ENCODE data around the gene UNC93B1.

Gene UNC93B1

GRCh38 chr11:68022531-68022930, 18.6 kb upstream of the UNC93B1 start:
- DNase-seq = no peak

- no peak for DNase-seq
These were observed 17.4 kb upstream of the UNC93B1 start for GRCh38 chr11:68021167-68021787.

- DNase-seq = peak in 2 of 4 experiments; percentile 37 to 40
These were observed 16.7 kb upstream of the UNC93B1 start for GRCh38 chr11:68020575-68020974.

- no peak for DNase-seq
These were observed 15.6 kb upstream of the UNC93B1 start for GRCh38 chr11:68019486-68019885.

- DNase-seq = no peak
These were observed 14.9 kb upstream of the UNC93B1 start for GRCh38 chr11:68018730-68019190.

GRCh38 chr11:68017980-68018729, 14.3 kb upstream of the UNC93B1 start:
- no peak for DNase-seq

- no peak for DNase-seq
These were observed 13.3 kb upstream of the UNC93B1 start for GRCh38 chr11:68016904-68017817.

GRCh38 chr11:68016161-68016903, 12.4 kb upstream of the UNC93B1 start:
- no peak for DNase-seq

GRCh38 chr11:68015467-68015866, 11.6 kb upstream of the UNC93B1 start:
- no peak for DNase-seq

- DNase-seq = no peak
These were observed 11.1 kb upstream of the UNC93B1 start for GRCh38 chr11:68014947-68015447.

- DNase-seq = peak; percentile 64 to 82 (median 76)
These were observed 10.5 kb upstream of the UNC93B1 start for GRCh38 chr11:68014157-68014946.

GRCh38 chr11:68013611-68014156, 9.8 kb upstream of the UNC93B1 start:
- no peak for DNase-seq

- DNase-seq = no peak
These were observed 9.1 kb upstream of the UNC93B1 start for GRCh38 chr11:68012843-68013610.

GRCh38 chr11:68012044-68012842, 8.3 kb upstream of the UNC93B1 start:
- no peak for DNase-seq

GRCh38 chr11:68011051-68011943, 7.4 kb upstream of the UNC93B1 start:
- DNase-seq = peak; percentile 34 to 55 (median 52)

GRCh38 chr11:68010090-68011041, 6.5 kb upstream of the UNC93B1 start, which contains the start of gene ALDH3B1:
TSS of gene ALDH3B1 (plus strand) at chr11:68010327. CDS start at chr11:68015298, 4,971 bp downstream.
- peak; percentile 95 to 98 (median 98) for DNase-seq

All from suppressor macrophage (primary cell).